HEK293T (cell line): ENCODE measurements around the gene DNAJA4.

ENCODE experiments used
- CTCF ChIA-PET: fragments of 350-600 bp; formaldehyde crosslinking; extraction: SDS; loops from one replicate; lab custom pipeline; 2021; ENCODE audit warnings: antibody characterized with exemption, inconsistent platforms; lab: Yijun Ruan, JAX
- POLR2A ChIA-PET: fragments of 350-600 bp; formaldehyde crosslinking; extraction: SDS; loops from one replicate; lab custom pipeline; 2020; ENCODE audit warnings: antibody characterized with exemption, inconsistent platforms; lab: Yijun Ruan, JAX
- DNase-seq: peaks from one replicate; pipeline ENCODE4 v3.0.0; 2012; ENCODE audit warnings: mixed read lengths; ENCODE audit errors: extremely low spot score
- ARNT ChIP-seq: fragments of 450-650 bp; IDR thresholded peaks from 2 replicates; pipeline ENCODE4 v1.6.1; 2017; ENCODE audit warnings: mild to moderate bottlenecking
- BHLHE40 ChIP-seq: fragments of 450-650 bp; IDR thresholded peaks from 2 replicates; pipeline ENCODE4 v1.6.1; 2016; ENCODE audit warnings: mild to moderate bottlenecking, moderate library complexity, borderline replicate concordance
- CTBP1 ChIP-seq: fragments of 450-650 bp; IDR thresholded peaks from 2 replicates; pipeline ENCODE4 v1.6.1; 2016; ENCODE audit warnings: borderline replicate concordance
- ELF4 ChIP-seq: fragments of 450-650 bp; IDR thresholded peaks from 2 replicates; pipeline ENCODE4 v1.6.1; 2017; ENCODE audit warnings: antibody characterized with exemption
- FOXA1 ChIP-seq: fragments of 450-650 bp; IDR thresholded peaks from 2 replicates; pipeline ENCODE4 v1.6.1; 2016; ENCODE audit warnings: mild to moderate bottlenecking
- FOXK2 ChIP-seq: fragments of 450-650 bp; IDR thresholded peaks from 2 replicates; pipeline ENCODE4 v1.6.1; 2016; ENCODE audit warnings: mild to moderate bottlenecking
- FOXM1 ChIP-seq: fragments of 450-650 bp; IDR thresholded peaks from 2 replicates; pipeline ENCODE4 v1.6.1; 2017; ENCODE audit warnings: mild to moderate bottlenecking, borderline replicate concordance
- HDGF ChIP-seq: fragments of 450-650 bp; IDR thresholded peaks from 2 replicates; pipeline ENCODE4 v1.6.1; 2017; ENCODE audit warnings: antibody characterized with exemption, borderline replicate concordance
- L3MBTL2 ChIP-seq: fragments of 450-650 bp; conservative IDR thresholded peaks from 2 replicates; pipeline ENCODE4 v1.6.1; 2016; ENCODE audit warnings: mild to moderate bottlenecking
- LEF1 ChIP-seq: fragments of 450-650 bp; IDR thresholded peaks from 2 replicates; pipeline ENCODE4 v1.6.1; 2017; ENCODE audit warnings: mild to moderate bottlenecking, borderline replicate concordance
- NFRKB ChIP-seq: fragments of 450-650 bp; IDR thresholded peaks from 2 replicates; pipeline ENCODE4 v1.6.1; 2016; ENCODE audit warnings: mild to moderate bottlenecking, moderate library complexity
- SP1 ChIP-seq: fragments of 450-650 bp; IDR thresholded peaks from 2 replicates; pipeline ENCODE4 v1.6.1; 2017
- SUZ12 ChIP-seq: fragments of 450-650 bp; IDR thresholded peaks from 2 replicates; pipeline ENCODE4 v1.6.1; 2016; ENCODE audit warnings: mild to moderate bottlenecking
- TARDBP ChIP-seq: fragments of 450-650 bp; IDR thresholded peaks from 2 replicates; pipeline ENCODE4 v1.6.1; 2016
- ZNF384 ChIP-seq: fragments of 450-650 bp; IDR thresholded peaks from 2 replicates; pipeline ENCODE4 v1.6.1; 2016
- TF ChIP-seq, protein P1 (sequence below): fragments of 450-650 bp; IDR thresholded peaks from 2 replicates; pipeline ENCODE4 v1.6.1; 2016

DNAJA4 gene

DNA sequence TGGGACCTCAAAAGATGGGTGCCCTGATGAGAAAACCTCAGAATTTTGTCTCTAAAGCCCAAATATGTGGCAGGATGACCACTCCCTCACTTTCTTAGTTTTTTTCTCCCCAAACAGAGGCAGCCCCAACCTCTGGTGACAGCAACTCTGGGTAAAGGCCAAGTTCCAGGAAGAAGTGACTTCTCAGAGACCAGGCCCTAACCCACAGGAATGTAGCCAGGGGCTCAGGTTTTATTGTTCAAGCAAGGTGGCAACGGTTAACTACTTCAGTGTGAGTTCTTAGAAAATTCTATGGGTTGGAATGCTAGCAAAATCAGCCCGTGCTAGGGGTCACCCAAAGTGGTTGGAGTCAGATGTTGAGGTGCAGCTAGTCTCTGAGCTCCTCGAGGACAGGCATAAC is 5.1 kb upstream of the DNAJA4 start:
- no peak for DNase-seq
- CTCF ChIA-PET: interaction anchor here (0.6 to 1.8 kb wide), 3 partner anchors 18 to 354 kb away, joined by 3 to 6 read pairs (median 4); no protein-coding TSS in a partner anchor
- POLR2A ChIA-PET: no interaction called here
- TF ChIP-seq FOXM1 (no peak), ZNF384 (no peak), HDGF (no peak), FOXA1 (no peak)

DNA sequence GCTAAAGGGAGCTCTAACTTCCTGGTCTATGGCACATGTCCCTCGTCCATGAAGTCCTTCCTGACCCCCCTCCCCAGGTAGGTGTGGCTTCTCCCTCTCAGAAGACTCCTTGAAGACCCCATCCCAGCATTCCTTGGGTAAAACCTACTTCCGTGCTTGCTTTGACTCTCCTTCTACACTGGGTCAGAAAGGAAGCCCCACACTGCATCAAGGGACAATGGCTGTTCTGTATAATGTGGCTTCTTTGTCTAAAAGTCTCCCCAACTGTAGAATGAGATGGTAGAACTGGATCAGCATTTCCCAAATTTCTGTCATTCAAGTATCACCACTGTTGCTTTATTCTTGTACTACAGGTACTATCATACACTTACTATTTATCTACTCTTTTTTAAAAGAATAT is 3.9 kb upstream of the DNAJA4 start:
- no peak for DNase-seq
- CTCF ChIA-PET: interaction anchor here (0.8 kb wide), 1 partner anchor 39 kb away, joined by 3 read pairs; the partner anchor contains the start of gene SKIC8
- POLR2A ChIA-PET: interaction anchor here (0.9 kb wide), 1 partner anchor 39 kb away, joined by 4 read pairs; the partner anchor contains the start of gene SKIC8
- TF ChIP-seq FOXK2 (no peak), BHLHE40 (no peak), LEF1 (no peak), HDGF (no peak), FOXA1 (no peak), SP1 (no peak), CTBP1 (no peak), TARDBP (no peak), SUZ12 (no peak), FOXM1 (no peak), L3MBTL2 (no peak), ELF4 (no peak), ARNT (no peak), NFRKB (no peak)
- TF ChIP-seq, protein P1, sequence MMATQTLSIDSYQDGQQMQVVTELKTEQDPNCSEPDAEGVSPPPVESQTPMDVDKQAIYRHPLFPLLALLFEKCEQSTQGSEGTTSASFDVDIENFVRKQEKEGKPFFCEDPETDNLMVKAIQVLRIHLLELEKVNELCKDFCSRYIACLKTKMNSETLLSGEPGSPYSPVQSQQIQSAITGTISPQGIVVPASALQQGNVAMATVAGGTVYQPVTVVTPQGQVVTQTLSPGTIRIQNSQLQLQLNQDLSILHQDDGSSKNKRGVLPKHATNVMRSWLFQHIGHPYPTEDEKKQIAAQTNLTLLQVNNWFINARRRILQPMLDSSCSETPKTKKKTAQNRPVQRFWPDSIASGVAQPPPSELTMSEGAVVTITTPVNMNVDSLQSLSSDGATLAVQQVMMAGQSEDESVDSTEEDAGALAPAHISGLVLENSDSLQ: no peak

DNA sequence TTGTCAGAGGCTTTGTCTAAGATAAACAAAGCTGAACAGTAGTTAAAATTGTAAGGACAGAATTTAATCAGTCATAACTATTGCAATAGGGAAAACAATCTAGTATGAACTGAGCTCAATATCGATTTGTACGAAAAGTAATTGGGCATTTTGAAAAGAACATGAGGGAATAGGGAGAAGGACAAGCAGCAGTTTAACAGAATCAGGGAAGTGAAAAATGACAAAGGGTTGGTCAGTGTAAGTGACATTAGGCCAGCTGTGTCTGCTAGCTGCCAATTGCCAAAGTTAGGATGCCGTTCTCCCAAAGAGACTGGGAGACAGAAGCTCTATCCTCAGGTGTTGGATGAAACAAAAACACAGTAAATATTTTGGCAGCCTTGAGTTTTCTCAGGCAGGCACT is 3.3 kb upstream of the DNAJA4 start:
- DNase-seq: no peak
- no peak for TF ChIP-seq FOXM1
- no peak for TF ChIP-seq HDGF
- TF ChIP-seq L3MBTL2: no peak
- TF ChIP-seq ELF4: no peak
- no peak for TF ChIP-seq ZNF384
- TF ChIP-seq SUZ12: no peak
- TF ChIP-seq SP1: no peak
- no peak for TF ChIP-seq TARDBP
- TF ChIP-seq, protein P1: no peak
- TF ChIP-seq FOXA1: no peak
- ChIA-PET CTCF (interaction anchor here (0.8 kb wide), 1 partner anchor 38 kb away, joined by 3 read pairs; the partner anchor contains the start of gene SKIC8), POLR2A (interaction anchor here (0.9 kb wide), 1 partner anchor 38 kb away, joined by 4 read pairs; the partner anchor contains the start of gene SKIC8)

DNA sequence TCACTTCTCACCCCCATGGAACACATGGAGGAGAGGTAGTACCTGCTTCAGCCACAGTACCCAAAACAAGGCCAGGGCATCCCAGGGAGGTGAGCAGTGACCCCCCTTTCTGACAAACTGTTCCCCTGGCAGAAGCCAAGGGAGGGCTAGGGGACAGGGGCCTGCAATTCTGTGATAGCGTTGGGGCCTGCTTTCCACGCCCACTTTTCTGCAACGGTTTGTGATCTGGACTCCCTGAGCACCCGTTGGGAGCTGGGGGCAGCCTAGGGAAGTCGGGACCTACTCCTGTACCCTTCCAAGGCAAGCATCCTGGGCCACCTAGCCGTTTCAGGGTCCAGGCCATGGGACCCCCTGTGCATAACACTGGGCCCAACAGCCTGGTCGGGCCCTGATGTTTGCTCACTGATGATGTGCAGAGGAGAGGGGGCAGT is 996 bp upstream of the DNAJA4 start:
- ChIA-PET POLR2A (interaction anchor here (1.7 kb wide), 1 partner anchor 36 kb away, joined by 6 read pairs; the partner anchor contains the start of gene SKIC8), CTCF (interaction anchor here (0.9 to 1.5 kb wide), 2 partner anchors 19 to 155 kb away, joined by 3 read pairs; no protein-coding TSS in a partner anchor)
- DNase-seq: no peak
- TF ChIP-seq BHLHE40 (no peak), NFRKB (no peak), SUZ12 (no peak), LEF1 (no peak), ZNF384 (no peak), ELF4 (no peak), FOXM1 (no peak), FOXA1 (no peak), ARNT (no peak), FOXK2 (no peak), TARDBP (no peak), L3MBTL2 (no peak)
- TF ChIP-seq, protein P1: no peak

DNA sequence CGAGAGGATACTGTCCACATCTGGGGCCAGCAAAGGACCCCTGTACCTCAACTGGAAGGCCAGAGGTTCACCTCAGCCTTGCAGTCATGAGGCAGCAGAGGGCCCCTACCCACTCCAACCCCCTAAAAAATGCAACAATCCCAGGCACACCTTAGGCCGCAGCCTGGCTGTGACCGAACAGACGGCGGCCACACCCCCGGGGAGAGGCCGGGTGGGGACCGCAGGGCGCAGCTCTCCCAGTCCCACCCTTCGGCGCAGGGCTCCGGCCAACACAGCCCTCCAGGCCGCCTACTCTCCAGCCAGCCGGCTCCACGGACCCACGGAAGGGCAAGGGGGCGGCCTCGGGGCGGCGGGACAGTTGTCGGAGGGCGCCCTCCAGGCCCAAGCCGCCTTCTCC is 457 bp upstream of the DNAJA4 start:
- POLR2A ChIA-PET: no interaction called here
- CTCF ChIA-PET: interaction anchor here (0.9 kb wide), 1 partner anchor 156 kb away, joined by 3 read pairs; no protein-coding TSS in a partner anchor

DNA sequence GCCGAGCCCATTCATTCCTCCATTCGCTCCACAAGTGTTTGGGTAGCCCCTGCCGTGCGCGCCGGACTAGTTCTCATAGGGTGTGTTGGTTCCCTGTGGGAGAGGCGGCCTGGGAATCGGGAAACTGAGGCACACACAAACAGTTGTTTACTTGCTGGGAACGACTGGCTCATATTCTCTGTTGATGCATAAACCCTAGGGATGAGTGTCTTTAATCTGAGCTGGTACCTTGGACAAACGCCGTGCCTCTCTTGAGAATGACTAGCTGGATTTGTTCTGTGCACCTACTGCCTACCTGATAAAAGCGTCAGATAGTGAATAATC is 737 bp downstream of the DNAJA4 start:
- ChIA-PET CTCF (interaction anchor here (1.3 kb wide), 1 partner anchor 9 kb away, joined by 4 read pairs; no protein-coding TSS in a partner anchor), POLR2A (interaction anchor here (0.8 to 2.1 kb wide), 2 partner anchors 34 to 172 kb away, joined by 3 to 11 read pairs; partner anchors contain the start of gene SKIC8)
- DNase-seq: no peak
- TF ChIP-seq LEF1 (no peak), L3MBTL2 (no peak), CTBP1 (no peak), ARNT (no peak), FOXM1 (no peak), TARDBP (no peak), ZNF384 (no peak)
- TF ChIP-seq, protein P1: no peak

More for the DNA sequence above, 457 bp upstream of the DNAJA4 start:
- DNase-seq: no peak
- TF ChIP-seq ARNT (no peak), TARDBP (no peak)
